Adrenal gland (tissue), 5 donors: Measurements from ENCODE around the gene TMEM62.

Experiments
- POLR2A ChIP-seq, 2 donors: fragments of 450-650 bp; IDR thresholded peaks; one replicate each; pipeline ENCODE4 v1.6.1; 2017; ENCODE audit warnings: antibody characterized with exemption in 2 of 2, mild to moderate bottlenecking in 2 of 2, moderate library complexity in 1 of 2
- TF ChIP-seq, protein P1 (sequence below), 6 experiments: fragments of 450-650 bp in 4 of 6; fragments of 200-600 bp in 2 of 6; sonication (generic) in 1 of 6; IDR thresholded peaks; 1 replicate in 5 of 6; 2 replicates in 1 of 6; pipeline versions ENCODE4 v1.5.1 to v1.8.0; 2016 to 2021; ENCODE audit warnings: antibody characterized with exemption in 6 of 6, mild to moderate bottlenecking in 2 of 6, moderate library complexity in 1 of 6
- donor health status: DM: no; HTN: no; CAD: no.

GRCh38 chr15:43094416-43095030, 38.9 kb upstream of the TMEM62 start:
- TF ChIP-seq, protein P1, sequence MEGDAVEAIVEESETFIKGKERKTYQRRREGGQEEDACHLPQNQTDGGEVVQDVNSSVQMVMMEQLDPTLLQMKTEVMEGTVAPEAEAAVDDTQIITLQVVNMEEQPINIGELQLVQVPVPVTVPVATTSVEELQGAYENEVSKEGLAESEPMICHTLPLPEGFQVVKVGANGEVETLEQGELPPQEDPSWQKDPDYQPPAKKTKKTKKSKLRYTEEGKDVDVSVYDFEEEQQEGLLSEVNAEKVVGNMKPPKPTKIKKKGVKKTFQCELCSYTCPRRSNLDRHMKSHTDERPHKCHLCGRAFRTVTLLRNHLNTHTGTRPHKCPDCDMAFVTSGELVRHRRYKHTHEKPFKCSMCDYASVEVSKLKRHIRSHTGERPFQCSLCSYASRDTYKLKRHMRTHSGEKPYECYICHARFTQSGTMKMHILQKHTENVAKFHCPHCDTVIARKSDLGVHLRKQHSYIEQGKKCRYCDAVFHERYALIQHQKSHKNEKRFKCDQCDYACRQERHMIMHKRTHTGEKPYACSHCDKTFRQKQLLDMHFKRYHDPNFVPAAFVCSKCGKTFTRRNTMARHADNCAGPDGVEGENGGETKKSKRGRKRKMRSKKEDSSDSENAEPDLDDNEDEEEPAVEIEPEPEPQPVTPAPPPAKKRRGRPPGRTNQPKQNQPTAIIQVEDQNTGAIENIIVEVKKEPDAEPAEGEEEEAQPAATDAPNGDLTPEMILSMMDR (IDR thresholded peaks at IDR 0.05), result no peak
- TF ChIP-seq POLR2A (IDR thresholded peaks at IDR 0.05), result no peak
